GM19324 (cell line): ENCODE data around the gene ITPRIPL2.

ENCODE experiments used
- ATAC-seq: cut with Tn5 transposase; IDR thresholded peaks from one replicate; pipeline ENCODE4 v1.9.1; 2021; ENCODE audit warnings: mild to moderate bottlenecking, moderate library complexity; ENCODE audit not compliant: unreplicated experiment, low FRiP score

The ITPRIPL2 gene

GRCh38 chr16:19113577-19114358 is at the start of gene ITPRIPL2:
Gene ITPRIPL2, plus strand, starts transcription at chr16:19113964. Its CDS starts 498 bp downstream, at chr16:19114462.
- no peak for ATAC-seq

- ATAC-seq, result no peak
Measured at GRCh38 chr16:19066988-19067348, 46.8 kb upstream of the ITPRIPL2 start.

GRCh38 chr16:19067349-19068236 is 46.2 kb upstream of the ITPRIPL2 start, which contains the start of gene COQ7:
Gene COQ7, plus strand, starts transcription at chr16:19067614. Its CDS starts 51 bp downstream, at chr16:19067665.
- ATAC-seq, result peak; percentile 97

GRCh38 chr16:19068237-19068815 is 45.4 kb upstream of the ITPRIPL2 start:
- ATAC-seq, result no peak

GRCh38 chr16:19071811-19072777 is 41.7 kb upstream of the ITPRIPL2 start:
- ATAC-seq, result no peak

GRCh38 chr16:19073344-19073743 is 40.4 kb upstream of the ITPRIPL2 start:
- ATAC-seq, result no peak

- ATAC-seq, result no peak
Measured at GRCh38 chr16:19073863-19074262, 39.9 kb upstream of the ITPRIPL2 start.

- no peak for ATAC-seq
Measured at GRCh38 chr16:19075511-19075910, 38.3 kb upstream of the ITPRIPL2 start.

GRCh38 chr16:19077879-19078278 is 35.9 kb upstream of the ITPRIPL2 start:
- ATAC-seq, result no peak

GRCh38 chr16:19083670-19084069 is 30.1 kb upstream of the ITPRIPL2 start:
- no peak for ATAC-seq

- no peak for ATAC-seq
Measured at GRCh38 chr16:19084139-19084538, 29.6 kb upstream of the ITPRIPL2 start.

- no peak for ATAC-seq
Measured at GRCh38 chr16:19084879-19085278, 28.9 kb upstream of the ITPRIPL2 start.

- ATAC-seq, result no peak
Measured at GRCh38 chr16:19085679-19086200, 28.0 kb upstream of the ITPRIPL2 start.

- ATAC-seq, result peak; percentile 75
Measured at GRCh38 chr16:19086322-19087199, 27.2 kb upstream of the ITPRIPL2 start.

GRCh38 chr16:19088341-19088916 is 25.3 kb upstream of the ITPRIPL2 start:
- no peak for ATAC-seq

- ATAC-seq, result no peak
Measured at GRCh38 chr16:19089410-19089955, 24.3 kb upstream of the ITPRIPL2 start.

GRCh38 chr16:19090916-19091315 is 22.8 kb upstream of the ITPRIPL2 start:
- no peak for ATAC-seq
